ENCODE measurements around the gene NR1H3.

Gene NR1H3

GRCh38 chr11:47272706-47273105, 14.9 kb downstream of the NR1H3 start:
- Histone ChIP-seq H3K79me2 (ENCODE audit: insufficient read depth, low read depth) (peaks cover 30% of the 10 kb centered on the region), H3K27ac (no peak overlapping the region; the same call in 1 of the 2 replicates), H3K4me2 (peak overlapping the region; percentile 68), H3K36me3 (ENCODE audit: insufficient read depth) (no peaks in the 10 kb centered on the region), H3K4me1 (ENCODE audit: low read depth, poor library complexity, severe bottlenecking) (peaks cover 42% of the 10 kb centered on the region), H4K20me1 (ENCODE audit: insufficient read depth) (no peaks in the 10 kb centered on the region), H3K4me3 (IDR thresholded peaks at IDR 0.05; ENCODE audit: insufficient read depth, low read depth, low read length) (no peak overlapping the region), H3K27me3 (ENCODE audit: insufficient read depth, low read depth) (no peaks in the 10 kb centered on the region), H3K9ac (no peak overlapping the region), H2AFZ (ENCODE audit: low read depth) (no peak overlapping the region)
- no peak for TF ChIP-seq CTCF (conservative IDR thresholded peaks at IDR 0.05; ENCODE audit: low read depth, low read length)

- no peak overlapping the region for H3K4me3 ChIP-seq (IDR thresholded peaks at IDR 0.05; ENCODE audit: insufficient read depth, low read depth, low read length)
- TF ChIP-seq CTCF (conservative IDR thresholded peaks at IDR 0.05; ENCODE audit: low read depth, low read length): no peak
- H3K27ac ChIP-seq: no peak overlapping the region
- no peaks in the 10 kb centered on the region for H4K20me1 ChIP-seq (ENCODE audit: insufficient read depth)
- peaks cover 30% of the 10 kb centered on the region for H3K79me2 ChIP-seq (ENCODE audit: insufficient read depth, low read depth)
- H2AFZ ChIP-seq (ENCODE audit: low read depth): no peak overlapping the region
- no peaks in the 10 kb centered on the region for H3K27me3 ChIP-seq (ENCODE audit: insufficient read depth, low read depth)
- no peak overlapping the region for H3K4me2 ChIP-seq
- H3K4me1 ChIP-seq (ENCODE audit: low read depth, poor library complexity, severe bottlenecking): peaks cover 33% of the 10 kb centered on the region
- H3K9ac ChIP-seq: no peak overlapping the region
- no peaks in the 10 kb centered on the region; the same call in 1 of the 2 replicates for H3K36me3 ChIP-seq (ENCODE audit: insufficient read depth)
Observed at GRCh38 chr11:47274495-47275235, 16.9 kb downstream of the NR1H3 start.

DNA sequence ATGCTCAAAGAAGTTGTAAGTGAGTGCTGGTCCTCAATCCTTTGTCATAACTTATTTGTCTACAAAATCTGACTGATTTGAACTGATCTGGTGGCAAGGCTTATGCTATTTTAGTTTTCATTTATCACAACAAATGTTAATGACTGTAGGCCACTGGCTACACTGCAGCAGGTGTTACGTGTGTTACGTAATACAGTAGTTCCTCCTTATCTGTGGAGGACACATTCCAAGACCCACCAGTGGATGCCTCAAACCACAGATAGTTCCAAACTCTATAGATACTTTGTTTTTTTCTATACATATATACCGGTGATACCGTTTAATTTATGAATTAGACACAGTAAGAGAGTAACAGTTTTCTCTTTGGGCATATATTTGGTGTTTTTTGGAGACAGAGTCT, 19.1 kb downstream of the NR1H3 start:
- H3K4me1 ChIP-seq (ENCODE audit: low read depth, poor library complexity, severe bottlenecking): peaks cover 19% of the 10 kb centered on the region
- H3K4me3 ChIP-seq (IDR thresholded peaks at IDR 0.05; ENCODE audit: insufficient read depth, low read depth, low read length): no peak overlapping the region
- H4K20me1 ChIP-seq (ENCODE audit: insufficient read depth): no peaks in the 10 kb centered on the region
- no peak overlapping the region for H2AFZ ChIP-seq (ENCODE audit: low read depth)
- no peak overlapping the region for H3K9ac ChIP-seq
- no peaks in the 10 kb centered on the region; the same call in 1 of the 2 replicates for H3K36me3 ChIP-seq (ENCODE audit: insufficient read depth)
- peaks cover 20% of the 10 kb centered on the region; the same call in 1 of the 2 replicates for H3K79me2 ChIP-seq (ENCODE audit: insufficient read depth, low read depth)
- no peak for TF ChIP-seq CTCF (conservative IDR thresholded peaks at IDR 0.05; ENCODE audit: low read depth, low read length)
- no peaks in the 10 kb centered on the region for H3K27me3 ChIP-seq (ENCODE audit: insufficient read depth, low read depth)
- H3K4me2 ChIP-seq: no peak overlapping the region
- H3K27ac ChIP-seq: no peak overlapping the region

DNA sequence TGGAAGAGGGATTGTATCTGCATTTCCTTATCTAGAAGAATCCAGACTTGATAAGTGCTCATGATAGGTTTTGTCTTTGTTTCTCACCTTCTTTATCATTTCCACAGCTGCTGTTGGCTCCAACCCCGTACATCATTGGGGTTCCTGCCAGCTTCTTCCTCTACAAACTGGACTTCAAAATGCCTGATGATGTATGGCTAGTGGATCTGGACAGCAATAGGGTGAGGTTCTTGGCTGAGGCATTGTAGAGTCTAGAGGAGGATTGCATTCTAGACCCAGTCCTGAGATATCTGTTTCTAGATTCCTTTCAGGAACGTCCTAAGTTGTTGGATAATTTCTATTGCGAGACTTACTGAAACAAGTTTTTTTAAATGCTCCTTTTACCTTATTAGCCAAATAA, 20.3 kb downstream of the NR1H3 start:
- H3K4me1 ChIP-seq (ENCODE audit: low read depth, poor library complexity, severe bottlenecking): peaks cover 7% of the 10 kb centered on the region
- H3K36me3 ChIP-seq (ENCODE audit: insufficient read depth): no peaks in the 10 kb centered on the region; the same call in 1 of the 2 replicates
- peaks cover 11% of the 10 kb centered on the region; the same call in 1 of the 2 replicates for H3K79me2 ChIP-seq (ENCODE audit: insufficient read depth, low read depth)
- H3K27ac ChIP-seq: no peak overlapping the region
- no peak overlapping the region for H3K4me2 ChIP-seq
- H3K9ac ChIP-seq: no peak overlapping the region
- no peak overlapping the region for H2AFZ ChIP-seq (ENCODE audit: low read depth)
- no peak for TF ChIP-seq CTCF (conservative IDR thresholded peaks at IDR 0.05; ENCODE audit: low read depth, low read length)
- H3K27me3 ChIP-seq (ENCODE audit: insufficient read depth, low read depth): no peaks in the 10 kb centered on the region
- H3K4me3 ChIP-seq (IDR thresholded peaks at IDR 0.05; ENCODE audit: insufficient read depth, low read depth, low read length): no peak overlapping the region
- no peaks in the 10 kb centered on the region for H4K20me1 ChIP-seq (ENCODE audit: insufficient read depth)
